ENCODE results near the gene SVIL. TPM values are rescaled to one million over a fixed set of nuclear protein-coding genes. Genes with fewer than 3 reads are reported as not detected.
"Not testable (repeated sequence)": the region's sequence is repeated elsewhere in the genome, so short reads cannot be mapped to it uniquely, and the experiment has no call there.

SVIL gene
- total and polyA plus RNA-seq, 10 donors: 1.4 to 65.3 (median 20.4) TPM

- no peak for TF ChIP-seq POLR2A (IDR thresholded peaks at IDR 0.05)
- TF ChIP-seq CTCF (IDR thresholded peaks at IDR 0.05 in 8 of 11, conservative IDR thresholded peaks at IDR 0.05 in 3 of 11): no peak
- TF ChIP-seq POLR2AphosphoS5 (IDR thresholded peaks at IDR 0.05): no peak
- H3K9me3 ChIP-seq: no peaks in the 10 kb centered on the region
- no peak overlapping the region for H3K4me3 ChIP-seq
- 85 to 91% (median 86%) methylated on average over 12 of the region's 12 CpGs for whole genome bisulfite sequencing, 5 donors
- no peak overlapping the region for H3K27ac ChIP-seq
- no peaks in the 10 kb centered on the region for H3K4me1 ChIP-seq
- H3K36me3 ChIP-seq: no peaks in the 10 kb centered on the region
- intact Hi-C loops (cut with DNase I; ENCODE audit: low total_unique reads): no loop called here
- no peak for DNase-seq
- no peaks in the 10 kb centered on the region for H3K27me3 ChIP-seq (replicated peaks in 1 of 7)
Observed at GRCh38 chr10:29579455-29579970, 55.3 kb downstream of the SVIL start.

DNA sequence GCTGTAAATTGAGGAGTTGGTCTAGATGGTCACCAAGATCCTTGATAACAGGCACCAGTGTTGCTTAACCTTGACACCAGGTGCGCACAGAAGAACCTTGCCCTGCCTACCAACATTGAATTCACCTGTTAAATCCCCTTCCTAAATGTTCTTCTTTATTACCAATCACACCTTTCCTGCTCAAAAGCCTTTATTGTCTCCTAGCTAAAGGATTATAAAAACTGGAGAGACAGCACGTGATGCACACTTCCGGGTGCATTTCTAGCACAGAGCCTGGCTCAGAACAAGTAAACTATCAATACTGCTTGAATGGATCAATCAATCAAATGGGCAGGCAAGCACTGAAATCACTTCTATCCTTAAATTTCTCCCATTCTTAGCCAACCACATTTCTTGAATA lies 56.3 kb downstream of the SVIL start:
- WGBS, 5 donors: 87 to 97% (median 93%) methylated on average over 3 of the region's 3 CpGs
- H3K4me1 ChIP-seq: no peaks in the 10 kb centered on the region
- no peak for DNase-seq
- no peaks in the 10 kb centered on the region for H3K36me3 ChIP-seq
- no peaks in the 10 kb centered on the region for H3K27me3 ChIP-seq (replicated peaks in 1 of 7)
- TF ChIP-seq POLR2A (IDR thresholded peaks at IDR 0.05): no peak
- TF ChIP-seq POLR2AphosphoS5 (IDR thresholded peaks at IDR 0.05): no peak
- TF ChIP-seq CTCF (IDR thresholded peaks at IDR 0.05 in 8 of 11, conservative IDR thresholded peaks at IDR 0.05 in 3 of 11): no peak
- no peaks in the 10 kb centered on the region for H3K9me3 ChIP-seq
- H3K27ac ChIP-seq: no peak overlapping the region
- no peak overlapping the region for H3K4me3 ChIP-seq
- intact Hi-C loops (cut with DNase I; ENCODE audit: low total_unique reads): no loop called here

GRCh38 chr10:29576681-29577080 lies 58.1 kb downstream of the SVIL start:
- intact Hi-C loops (cut with DNase I; ENCODE audit: low total_unique reads): no loop called here
- Histone ChIP-seq H3K27ac (no peak overlapping the region), H3K4me3 (no peak overlapping the region), H3K4me1 (no peaks in the 10 kb centered on the region), H3K27me3 (replicated peaks in 1 of 7) (no peaks in the 10 kb centered on the region), H3K9me3 (no peaks in the 10 kb centered on the region), H3K36me3 (no peaks in the 10 kb centered on the region)
- DNase-seq: no peak
- no peak for TF ChIP-seq POLR2AphosphoS5 (IDR thresholded peaks at IDR 0.05)
- no peak for TF ChIP-seq CTCF (IDR thresholded peaks at IDR 0.05 in 8 of 11, conservative IDR thresholded peaks at IDR 0.05 in 3 of 11)
- TF ChIP-seq POLR2A (IDR thresholded peaks at IDR 0.05): no peak
- 88 to 95% (median 90%) methylated on average over 8 of the region's 8 CpGs for WGBS, 5 donors

DNA sequence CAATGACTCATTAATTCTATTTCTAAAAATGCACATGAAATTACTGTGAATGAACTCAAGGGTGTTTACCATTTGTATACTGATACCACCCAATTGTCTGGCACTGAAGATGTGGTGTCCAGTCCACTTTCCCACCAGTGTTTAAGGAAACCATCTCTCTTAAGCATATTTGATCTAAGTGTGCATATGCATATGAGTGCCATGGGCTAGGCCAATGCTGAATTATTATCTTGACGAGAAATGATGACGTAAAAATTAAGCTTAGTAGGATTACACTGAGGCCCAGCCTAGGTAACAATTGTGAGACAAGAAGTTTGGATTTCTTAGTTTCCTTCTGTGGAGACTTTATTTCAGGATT lies 59.7 kb downstream of the SVIL start:
- no peak for TF ChIP-seq CTCF (IDR thresholded peaks at IDR 0.05 in 8 of 11, conservative IDR thresholded peaks at IDR 0.05 in 3 of 11)
- no peak for TF ChIP-seq POLR2A (IDR thresholded peaks at IDR 0.05)
- TF ChIP-seq POLR2AphosphoS5 (IDR thresholded peaks at IDR 0.05): no peak
- Histone ChIP-seq H3K27ac (no peak overlapping the region), H3K36me3 (no peaks in the 10 kb centered on the region), H3K27me3 (replicated peaks in 1 of 7) (no peaks in the 10 kb centered on the region), H3K9me3 (no peaks in the 10 kb centered on the region), H3K4me1 (peaks cover 0 to under 1% (median 0%) of the 10 kb centered on the region in 6 donors), H3K4me3 (no peak overlapping the region)
- DNase-seq: no peak
- 96 to 100% (median 98%) methylated on average over 2 of the region's 2 CpGs for WGBS, 5 donors
- intact Hi-C loops (cut with DNase I; ENCODE audit: low total_unique reads): no loop called here

DNA sequence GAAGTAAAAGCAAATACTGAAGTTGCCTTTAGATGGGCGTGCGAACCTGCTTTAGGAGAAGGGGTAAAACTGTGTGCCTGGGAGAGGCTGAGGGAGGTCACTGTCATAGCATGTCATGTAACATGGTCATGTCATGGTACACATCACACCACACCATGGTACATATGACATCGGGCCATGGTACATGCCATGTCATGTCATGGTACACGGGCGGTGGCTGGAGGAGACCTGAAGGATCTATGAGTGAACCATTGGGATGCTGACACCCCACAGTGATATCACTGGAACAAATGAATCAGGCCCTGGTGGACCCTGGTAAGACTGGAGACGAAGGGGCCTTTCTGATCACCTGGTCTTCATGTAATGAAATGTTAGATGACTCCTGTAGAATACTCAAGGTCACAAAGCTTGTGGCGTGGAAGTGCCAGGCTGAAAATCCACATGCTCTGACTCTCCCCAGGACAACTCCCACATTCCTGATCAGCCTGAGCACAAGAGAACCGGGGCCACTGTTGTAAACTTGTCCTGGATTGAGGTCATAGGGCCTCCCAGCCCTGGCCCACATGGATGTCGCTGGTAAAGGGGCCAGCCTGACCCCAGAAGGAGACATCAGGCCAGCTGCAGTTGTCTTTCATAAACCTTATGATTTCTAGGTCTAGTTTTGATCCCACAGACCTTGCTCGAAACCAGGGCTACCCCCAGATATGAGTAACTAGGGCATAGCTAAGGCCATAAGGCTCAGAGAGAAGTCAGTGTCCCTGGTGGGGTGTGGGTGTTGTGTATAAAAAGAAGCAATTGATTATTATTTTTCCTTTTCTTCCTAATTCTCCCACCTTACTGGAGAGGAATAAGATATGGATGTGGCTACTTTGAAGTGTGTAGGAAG lies 60.3 kb downstream of the SVIL start:
- WGBS, 5 donors: 82 to 93% (median 88%) methylated on average over 9 to 10 of the region's 10 CpGs
- not testable (repeated sequence) for H3K27ac ChIP-seq, H3K4me3 ChIP-seq

DNA sequence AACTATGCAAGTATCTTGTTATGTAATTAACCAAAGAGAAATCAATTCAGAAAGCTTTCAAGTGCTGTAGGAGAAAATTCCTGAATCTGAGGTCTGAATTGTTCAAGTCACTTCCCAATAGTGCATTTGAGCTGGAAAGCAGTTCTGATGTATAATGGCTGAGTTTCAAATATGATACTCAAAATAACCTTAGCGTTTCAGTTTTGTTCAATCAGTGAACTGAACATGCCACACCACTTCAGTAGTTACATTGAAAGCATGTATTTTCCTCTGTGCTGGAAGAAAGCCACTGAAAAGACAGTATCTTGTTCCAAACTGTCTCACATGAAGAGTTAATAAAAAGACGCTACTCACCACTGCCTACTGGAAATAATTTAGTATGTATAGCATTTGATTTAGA lies 64.5 kb downstream of the SVIL start:
- H3K27ac ChIP-seq; H3K9me3 ChIP-seq; intact Hi-C loops (cut with DNase I; ENCODE audit: low total_unique reads); H3K27me3 ChIP-seq (replicated peaks in 1 of 7); H3K4me3 ChIP-seq; DNase-seq; H3K36me3 ChIP-seq; H3K4me1 ChIP-seq: not testable (repeated sequence)
- WGBS, 5 donors: 64 to 91% (median 81%) methylated on average over 2 of the region's 2 CpGs

More for the DNA sequence above, 60.3 kb downstream of the SVIL start:
- H3K9me3 ChIP-seq; H3K27me3 ChIP-seq (replicated peaks in 1 of 7); H3K4me1 ChIP-seq; DNase-seq; intact Hi-C loops (cut with DNase I; ENCODE audit: low total_unique reads); H3K36me3 ChIP-seq: not testable (repeated sequence)

All from spleen (tissue), 11 donors.